IPS-20b (cell line): Measurements from ENCODE around the gene RNFT2.
"Not testable (repeated sequence)": the region's sequence is repeated elsewhere in the genome, so short reads cannot be mapped to it uniquely, and the experiment has no call there.

Experiments
- H3K27ac ChIP-seq: one replicate; pipeline ENCODE4 v1.5.1; 2013; ENCODE audit warnings: low read length
- H3K27me3 ChIP-seq: 2 replicates; pipeline ENCODE4 v1.6.1; 2013; ENCODE audit warnings: mild to moderate bottlenecking, low read length, inconsistent platforms; ENCODE audit not compliant: insufficient read depth
- H3K36me3 ChIP-seq: 2 replicates; pipeline ENCODE4 v1.6.1; 2013; ENCODE audit warnings: low read depth, mild to moderate bottlenecking, inconsistent platforms, low read length, moderate library complexity; ENCODE audit not compliant: insufficient read depth
- H3K4me1 ChIP-seq: 2 replicates; pipeline ENCODE4 v1.6.1; 2013; ENCODE audit warnings: mild to moderate bottlenecking, control low read depth, inconsistent platforms, low read length, moderate library complexity; ENCODE audit not compliant: insufficient read depth
- H3K4me3 ChIP-seq: 2 replicates; pipeline ENCODE4 v1.5.1; 2013; ENCODE audit warnings: mild to moderate bottlenecking, low read length, inconsistent platforms
- H3K9ac ChIP-seq: 2 replicates; pipeline ENCODE4 v1.6.1; 2013; ENCODE audit warnings: low read depth, mild to moderate bottlenecking, inconsistent platforms, low read length, moderate library complexity
- H3K9me3 ChIP-seq: 2 replicates; pipeline ENCODE4 v1.6.1; 2013; ENCODE audit warnings: mild to moderate bottlenecking, low read depth, low read length, inconsistent platforms; ENCODE audit not compliant: insufficient read depth

Gene RNFT2

DNA sequence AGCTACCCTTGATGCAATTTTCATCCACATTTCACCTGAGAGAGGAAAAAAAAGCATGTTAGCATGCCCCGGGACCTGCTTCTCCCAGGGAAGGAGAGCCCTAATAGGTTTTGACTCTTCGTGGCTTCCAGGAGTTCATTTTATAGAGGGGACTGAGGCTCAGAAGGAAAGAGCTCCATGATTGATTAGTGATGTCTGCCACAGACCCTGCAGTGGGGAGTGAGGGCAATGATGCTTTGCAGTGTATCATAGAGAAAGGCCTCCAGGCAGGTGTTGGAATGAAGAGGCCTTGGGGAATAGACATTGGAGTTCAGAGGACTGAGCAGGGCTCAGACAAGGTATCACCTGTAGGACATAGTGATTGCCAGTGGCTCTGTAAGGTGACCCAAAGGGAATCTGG, 41.5 kb downstream of the RNFT2 start:
- no peaks in the 10 kb centered on the region for H3K27me3 ChIP-seq
- no peaks in the 10 kb centered on the region for H3K4me1 ChIP-seq
- H3K9ac ChIP-seq, result no peak overlapping the region
- H3K4me3 ChIP-seq, result no peak overlapping the region
- no peaks in the 10 kb centered on the region for H3K9me3 ChIP-seq
- no peak overlapping the region for H3K27ac ChIP-seq
- peaks cover 47% of the 10 kb centered on the region for H3K36me3 ChIP-seq

DNA sequence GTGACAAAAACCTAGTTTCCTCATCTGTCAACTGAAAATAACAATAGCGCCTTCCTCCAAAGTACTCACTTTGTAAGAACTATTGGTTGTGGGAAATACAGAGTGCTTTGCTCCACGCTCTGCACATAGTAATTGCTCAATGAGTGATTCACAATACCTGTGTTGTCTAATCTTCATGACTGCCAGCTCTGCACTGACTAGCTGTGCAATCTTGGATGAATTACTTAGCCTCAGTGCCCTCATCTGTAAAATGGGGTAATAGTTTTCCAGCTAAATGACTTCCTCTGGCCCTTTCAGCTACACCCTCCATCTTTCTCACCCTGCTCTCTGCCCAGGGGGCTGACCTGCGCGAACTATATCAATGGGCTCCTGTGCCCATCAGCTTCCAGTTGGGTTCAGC, 42.8 kb downstream of the RNFT2 start:
- Histone ChIP-seq H3K36me3 (peaks cover 54% of the 10 kb centered on the region), H3K9ac (no peak overlapping the region)

DNA sequence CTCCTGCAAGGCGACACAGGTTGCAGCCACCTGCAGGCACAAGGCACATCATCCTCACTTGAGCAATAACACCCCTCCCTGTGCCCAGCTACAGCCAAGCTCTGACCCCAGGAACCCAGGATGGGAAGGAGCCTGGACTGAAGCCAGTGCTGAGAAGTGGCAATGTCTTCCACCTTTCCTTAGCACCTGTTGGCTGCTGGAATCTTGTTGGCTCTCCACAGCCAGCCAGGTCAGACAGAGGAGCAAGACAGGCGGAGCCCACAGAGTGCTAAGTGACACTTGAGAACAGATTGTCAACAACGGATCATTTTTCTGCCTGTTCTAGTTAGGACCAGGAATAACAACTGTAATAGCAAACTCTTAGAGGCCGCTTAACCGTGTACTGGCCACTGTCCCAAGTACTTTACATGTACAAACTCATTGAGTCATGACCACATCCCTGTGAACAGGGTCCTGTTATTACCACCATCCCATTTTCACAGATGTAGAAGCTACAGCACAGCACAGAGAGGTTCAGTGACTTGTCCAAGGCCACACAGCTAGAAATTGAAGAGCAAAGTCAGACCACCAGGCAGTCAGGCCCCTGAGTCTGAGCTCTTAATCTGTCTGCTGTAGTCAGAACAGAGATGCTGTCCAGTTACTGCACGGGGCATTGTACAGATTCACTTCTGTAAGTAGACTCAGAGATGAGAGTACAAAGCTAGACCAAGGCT, 45.6 kb downstream of the RNFT2 start:
- no peaks in the 10 kb centered on the region for H3K9me3 ChIP-seq
- H3K4me1 ChIP-seq, result no peaks in the 10 kb centered on the region
- H3K9ac ChIP-seq, result no peak overlapping the region
- peaks cover 69% of the 10 kb centered on the region for H3K36me3 ChIP-seq
- no peak overlapping the region for H3K27ac ChIP-seq
- H3K27me3 ChIP-seq, result no peaks in the 10 kb centered on the region
- no peak overlapping the region for H3K4me3 ChIP-seq

More for the DNA sequence above, 42.8 kb downstream of the RNFT2 start:
- no peaks in the 10 kb centered on the region for H3K27me3 ChIP-seq
- no peaks in the 10 kb centered on the region for H3K9me3 ChIP-seq
- H3K4me1 ChIP-seq, result no peaks in the 10 kb centered on the region
- no peak overlapping the region for H3K27ac ChIP-seq
- no peak overlapping the region for H3K4me3 ChIP-seq

DNA sequence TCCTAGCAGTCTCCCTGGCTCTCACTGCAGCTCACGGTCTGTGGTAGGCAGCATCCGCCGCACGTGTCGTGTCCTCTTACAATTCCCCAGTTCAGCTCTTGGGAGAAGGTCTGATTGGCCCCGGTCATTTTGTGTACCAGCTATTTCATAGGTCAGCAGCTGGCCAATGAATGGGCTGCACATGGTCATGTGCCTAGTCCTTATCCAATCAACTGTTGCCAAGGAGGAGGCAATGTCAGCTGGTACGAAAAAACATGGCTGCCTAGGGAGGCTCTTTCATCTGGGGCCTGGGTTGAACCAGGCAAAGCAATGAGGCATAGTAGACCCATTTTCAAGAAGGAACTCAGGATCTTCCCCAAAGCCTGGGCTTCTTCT, 46.1 kb downstream of the RNFT2 start:
- Histone ChIP-seq H3K4me3 (no peak overlapping the region), H3K36me3 (peaks cover 64% of the 10 kb centered on the region), H3K4me1 (no peaks in the 10 kb centered on the region), H3K27ac (no peak overlapping the region), H3K27me3 (no peaks in the 10 kb centered on the region), H3K9me3 (no peaks in the 10 kb centered on the region), H3K9ac (no peak overlapping the region)

DNA sequence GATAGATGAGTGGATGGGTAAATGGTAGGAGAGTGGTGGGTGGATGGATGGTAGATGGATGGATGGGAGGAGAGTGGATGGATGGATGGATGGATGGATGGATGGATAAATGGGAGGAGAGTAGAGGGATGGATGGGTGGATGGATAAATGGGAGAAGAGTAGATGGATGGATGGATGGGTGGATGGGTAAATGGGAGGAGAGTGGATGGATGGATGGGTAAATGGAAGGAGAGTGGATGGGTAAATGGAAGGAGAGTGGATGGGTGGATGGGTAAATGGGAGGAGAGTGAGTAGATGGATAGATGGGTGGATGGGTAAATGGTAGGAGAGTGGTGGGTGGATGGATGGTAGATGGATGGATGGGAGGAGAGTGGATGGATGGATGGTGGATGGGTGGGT, 51.4 kb downstream of the RNFT2 start:
- H3K4me3 ChIP-seq, H3K9ac ChIP-seq, H3K9me3 ChIP-seq, H3K4me1 ChIP-seq, H3K27me3 ChIP-seq, H3K27ac ChIP-seq: not testable (repeated sequence)
- H3K36me3 ChIP-seq, result peaks cover 29% of the 10 kb centered on the region; the same call in 1 of the 2 replicates

DNA sequence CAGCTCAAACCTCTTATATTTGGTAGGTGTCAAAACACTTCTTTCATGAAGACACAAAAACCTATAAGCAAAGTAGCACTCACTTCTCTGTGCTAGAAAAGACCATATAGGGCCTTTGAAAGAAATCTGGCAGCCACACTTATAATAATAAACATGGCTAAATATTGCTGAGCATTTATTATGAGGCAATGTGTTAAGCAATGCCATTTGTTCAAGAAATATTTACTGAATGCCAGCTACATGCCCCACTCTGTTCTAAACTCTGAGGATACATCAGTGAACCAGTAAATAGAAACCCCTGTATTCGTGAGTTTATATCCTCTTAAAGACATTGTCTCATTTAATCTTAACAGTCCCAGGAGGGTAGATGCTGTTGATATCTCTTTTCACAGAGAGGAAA, 52.0 kb downstream of the RNFT2 start:
- Histone ChIP-seq H3K4me1 (no peaks in the 10 kb centered on the region), H3K9ac (no peak overlapping the region), H3K4me3 (no peak overlapping the region), H3K9me3 (no peaks in the 10 kb centered on the region), H3K36me3 (peaks cover 28% of the 10 kb centered on the region; the same call in 1 of the 2 replicates), H3K27me3 (no peaks in the 10 kb centered on the region), H3K27ac (no peak overlapping the region)

DNA sequence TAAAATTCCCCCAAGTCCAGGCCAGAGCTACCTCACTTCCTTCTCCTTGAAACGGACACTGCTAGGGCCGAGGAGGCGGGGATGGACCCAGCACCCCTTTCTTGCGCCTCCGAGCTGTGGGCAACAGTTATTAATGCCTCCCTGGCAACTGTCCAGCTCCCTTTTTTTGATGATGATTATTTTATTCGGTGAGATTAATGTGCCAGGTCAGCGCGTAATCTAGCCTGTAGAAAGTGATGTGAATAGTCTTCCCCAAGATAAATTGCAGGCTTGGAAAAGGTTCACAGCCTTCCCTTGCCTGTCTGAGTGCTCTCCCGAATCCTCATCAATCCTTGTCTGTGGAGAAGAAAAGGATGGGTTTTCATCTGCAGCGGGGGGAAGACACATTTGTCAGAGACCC, 54.3 kb downstream of the RNFT2 start:
- no peaks in the 10 kb centered on the region for H3K4me1 ChIP-seq
- H3K27me3 ChIP-seq, result no peaks in the 10 kb centered on the region
- peaks cover 7% of the 10 kb centered on the region; the same call in 1 of the 2 replicates for H3K36me3 ChIP-seq
- no peak overlapping the region for H3K9ac ChIP-seq
- H3K4me3 ChIP-seq, result no peak overlapping the region
- no peak overlapping the region for H3K27ac ChIP-seq
- H3K9me3 ChIP-seq, result no peaks in the 10 kb centered on the region

DNA sequence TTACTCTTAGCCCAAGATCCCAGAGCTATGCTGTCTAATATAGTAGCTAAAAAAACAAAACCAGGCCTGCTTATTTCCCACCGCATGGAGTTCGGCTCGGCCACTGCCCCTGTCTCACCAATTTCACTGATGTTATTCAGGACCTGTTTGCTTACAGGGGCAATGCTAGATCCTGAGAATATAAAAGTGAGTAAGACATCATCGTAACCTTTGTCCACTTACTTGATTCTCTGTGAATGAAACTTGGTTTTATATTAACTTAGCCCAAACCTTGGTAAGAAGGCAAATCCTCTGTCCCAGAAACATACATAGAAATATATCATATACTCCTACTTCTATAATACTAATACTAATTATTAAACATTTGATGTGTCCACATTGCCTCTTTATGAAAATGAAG, 56.6 kb downstream of the RNFT2 start:
- peaks cover 7% of the 10 kb centered on the region; the same call in 1 of the 2 replicates for H3K36me3 ChIP-seq
- H3K4me3 ChIP-seq, result no peak overlapping the region
- H3K27ac ChIP-seq, result no peak overlapping the region
- no peak overlapping the region for H3K9ac ChIP-seq
- no peaks in the 10 kb centered on the region for H3K27me3 ChIP-seq
- no peaks in the 10 kb centered on the region for H3K9me3 ChIP-seq
- no peaks in the 10 kb centered on the region for H3K4me1 ChIP-seq

DNA sequence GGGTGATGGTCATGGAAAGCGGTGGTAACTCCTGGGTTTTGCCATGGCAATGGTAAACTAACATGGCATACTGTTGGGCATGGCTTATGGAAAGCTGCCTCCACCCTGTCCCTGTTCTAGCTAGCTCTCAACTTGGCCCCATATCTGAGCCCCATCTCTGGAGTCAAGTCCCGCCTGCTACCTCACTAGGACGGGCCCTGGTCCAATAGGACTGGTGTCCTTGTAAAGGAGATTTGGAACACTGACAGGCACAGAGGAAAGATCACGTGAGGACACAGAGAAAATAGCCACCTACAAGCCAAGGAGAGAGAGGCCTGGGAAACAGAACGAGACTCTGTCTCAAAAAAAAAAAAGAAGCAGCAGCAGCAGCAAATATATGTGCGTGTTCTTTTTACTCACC, 59.8 kb downstream of the RNFT2 start:
- H3K36me3 ChIP-seq, result no peaks in the 10 kb centered on the region; the same call in 1 of the 2 replicates
- no peak overlapping the region for H3K27ac ChIP-seq

DNA sequence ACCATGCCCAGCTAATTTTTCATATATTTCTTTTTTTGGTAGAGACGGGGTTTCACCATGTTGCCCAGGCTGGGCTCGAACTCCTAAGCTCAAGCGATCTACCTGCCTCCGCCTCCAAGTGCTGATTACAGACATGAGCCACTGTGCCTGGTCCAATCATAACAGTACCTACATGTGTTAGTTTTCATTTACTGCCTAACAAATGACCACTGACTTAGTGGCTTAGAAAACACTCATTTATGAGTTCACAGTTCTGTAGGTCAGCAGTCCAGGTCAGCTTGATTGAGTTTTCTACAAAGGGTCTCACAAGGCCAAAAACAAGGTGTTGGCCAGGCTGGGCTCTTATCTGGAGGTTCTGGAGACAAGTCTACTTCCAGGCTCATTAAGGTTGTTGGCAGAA, 60.6 kb downstream of the RNFT2 start:
- H3K27me3 ChIP-seq, result no peaks in the 10 kb centered on the region
- no peak overlapping the region for H3K9ac ChIP-seq
- H3K4me1 ChIP-seq, result no peaks in the 10 kb centered on the region
- no peak overlapping the region for H3K4me3 ChIP-seq
- H3K36me3 ChIP-seq, result no peaks in the 10 kb centered on the region; the same call in 1 of the 2 replicates
- H3K9me3 ChIP-seq, result no peaks in the 10 kb centered on the region
- H3K27ac ChIP-seq, result no peak overlapping the region

More for the DNA sequence above, 59.8 kb downstream of the RNFT2 start:
- Histone ChIP-seq H3K4me3 (no peak overlapping the region), H3K4me1 (no peaks in the 10 kb centered on the region), H3K27me3 (no peaks in the 10 kb centered on the region), H3K9me3 (no peaks in the 10 kb centered on the region), H3K9ac (no peak overlapping the region)

DNA sequence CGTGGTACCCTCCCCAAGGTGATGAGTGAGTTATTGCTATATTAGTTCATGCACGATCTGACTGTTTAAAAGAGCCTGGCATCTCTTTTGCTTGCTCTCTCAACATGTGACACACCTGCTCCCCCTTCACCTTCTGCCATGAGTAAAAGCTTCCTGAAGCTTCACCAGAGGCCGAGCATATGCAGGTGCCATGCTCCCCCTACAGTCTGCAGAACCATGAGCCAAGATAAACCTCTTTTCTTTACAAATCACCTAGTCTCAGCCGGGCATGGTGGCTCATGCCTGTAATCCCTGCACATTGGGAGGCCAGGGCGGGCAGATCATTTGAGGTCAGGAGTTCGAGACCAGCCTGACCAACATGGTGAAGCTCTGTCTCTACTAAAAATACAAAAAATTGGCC, 61.8 kb downstream of the RNFT2 start:
- H3K27ac ChIP-seq, result no peak overlapping the region
- no peak overlapping the region for H3K9ac ChIP-seq
- no peaks in the 10 kb centered on the region for H3K4me1 ChIP-seq
- H3K4me3 ChIP-seq, result no peak overlapping the region
- H3K27me3 ChIP-seq, result no peaks in the 10 kb centered on the region
- H3K36me3 ChIP-seq, result no peaks in the 10 kb centered on the region; the same call in 1 of the 2 replicates
- H3K9me3 ChIP-seq, result no peaks in the 10 kb centered on the region

DNA sequence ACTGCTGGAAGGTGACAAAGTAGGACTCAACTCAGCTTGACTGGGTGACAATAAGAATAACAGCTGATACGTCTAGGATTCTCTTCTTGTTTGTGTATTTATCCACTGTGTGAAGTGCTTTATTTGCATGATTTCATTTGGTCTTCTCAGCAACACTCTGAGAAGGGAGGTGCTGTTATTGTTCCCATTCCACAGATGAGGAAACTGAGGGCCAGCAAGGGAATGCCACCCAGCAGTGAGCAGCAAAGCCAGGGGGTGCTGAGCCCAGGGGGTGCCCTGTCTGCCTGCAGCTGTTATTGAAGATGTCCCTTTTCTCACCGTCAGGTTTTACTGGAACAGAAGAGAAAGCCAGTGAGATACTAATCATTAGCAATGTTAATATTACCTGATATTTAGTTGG, 62.8 kb downstream of the RNFT2 start:
- H3K4me3 ChIP-seq, result no peak overlapping the region
- H3K27ac ChIP-seq, result no peak overlapping the region
- H3K4me1 ChIP-seq, result no peaks in the 10 kb centered on the region

More for the DNA sequence above, 62.8 kb downstream of the RNFT2 start:
- Histone ChIP-seq H3K9me3 (no peaks in the 10 kb centered on the region), H3K36me3 (no peaks in the 10 kb centered on the region; the same call in 1 of the 2 replicates), H3K27me3 (no peaks in the 10 kb centered on the region), H3K9ac (no peak overlapping the region; the same call in 1 of the 2 replicates)
